HG02571 (cell line): ENCODE measurements around the gene ACE2.

Source experiments
- ATAC-seq: cut with Tn5 transposase; IDR thresholded peaks from one replicate; pipeline ENCODE4 v1.9.1; 2021; ENCODE audit warnings: mild to moderate bottlenecking, moderate library complexity; ENCODE audit not compliant: unreplicated experiment

The ACE2 gene

DNA sequence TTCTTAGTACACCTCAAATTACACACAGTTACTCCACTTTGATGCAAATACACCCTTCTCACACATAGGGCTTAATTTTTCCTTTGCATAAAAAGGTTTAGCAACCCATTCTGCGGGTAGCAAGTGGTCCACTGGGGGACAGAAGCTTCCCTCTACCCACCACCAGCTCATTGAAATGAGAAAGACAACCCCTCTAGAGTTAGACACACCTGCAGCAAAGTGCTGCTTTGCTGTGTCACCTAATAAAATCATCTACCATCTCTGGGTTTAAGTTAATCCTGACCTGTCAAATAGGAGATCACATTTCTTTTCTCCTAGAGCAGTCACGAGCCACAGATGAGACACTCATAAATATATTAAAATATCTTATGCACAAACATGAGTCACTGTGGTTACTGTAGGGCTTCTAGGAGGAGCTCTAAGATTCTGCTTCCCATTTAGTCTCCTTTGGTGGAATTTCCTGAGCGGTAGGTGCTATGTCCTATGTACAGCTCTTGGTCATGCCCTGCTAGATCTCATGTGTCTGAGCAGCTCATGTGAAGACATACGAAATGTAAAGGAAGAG lies 88.3 kb downstream of the ACE2 start:
- ATAC-seq, result no peak

DNA sequence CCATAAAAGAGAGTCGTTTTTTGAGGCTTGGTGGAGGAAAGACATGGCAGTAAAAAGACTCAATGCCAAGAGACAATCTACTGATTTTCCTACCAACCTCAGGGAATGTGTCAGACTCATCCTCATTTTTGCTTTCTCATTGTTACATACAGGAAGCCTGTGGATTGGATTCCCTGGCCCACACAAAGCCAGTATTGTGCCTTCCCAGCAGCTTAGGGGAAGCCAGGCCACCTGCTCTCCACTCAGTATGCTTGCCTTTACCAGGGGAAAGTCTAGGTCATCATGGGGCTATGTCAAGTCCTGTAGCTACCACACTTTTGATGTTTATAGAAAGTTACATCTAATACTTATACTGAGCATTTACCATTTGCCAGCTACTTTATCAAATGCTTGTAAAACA lies 89.2 kb downstream of the ACE2 start:
- no peak for ATAC-seq
